ENCODE measurements around the gene DDX42. TPM values are rescaled to one million over a fixed set of nuclear protein-coding genes. Genes with fewer than 3 reads are reported as not detected.

DDX42 gene
- polyA plus RNA-seq, 1 donor from 2014 or later: 115 TPM

DNA sequence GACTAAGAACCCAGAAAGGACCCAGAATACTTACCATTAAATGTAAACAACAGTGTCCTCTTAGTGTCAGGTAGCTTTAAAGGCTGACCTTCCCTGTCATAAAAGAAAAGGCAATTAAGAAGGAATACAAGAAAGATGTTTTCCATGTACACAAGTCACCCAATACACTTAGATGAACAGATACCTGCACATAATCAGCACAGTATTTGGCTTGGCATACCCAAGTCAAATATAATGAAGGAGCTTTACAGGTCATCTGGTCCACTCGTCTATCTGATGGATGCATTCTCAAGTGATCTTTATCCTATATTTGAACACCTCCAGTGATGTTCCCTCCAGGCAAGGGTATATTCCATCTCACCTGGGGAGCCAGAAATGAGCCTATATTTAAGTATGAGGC is 21.3 kb upstream of the DDX42 start:
- Histone ChIP-seq H3K9ac (ENCODE audit: low read length) (no peak overlapping the region), H3K27me3 (ENCODE audit: insufficient read depth, low read depth, low read length) (no peaks in the 10 kb centered on the region), H3K9me2 (ENCODE audit: insufficient read depth, low read length) (no peaks in the 10 kb centered on the region), H3K4me3 (ENCODE audit: low read length) (no peak overlapping the region), H3K36me3 (ENCODE audit: insufficient read depth, low read length) (peaks cover 8% of the 10 kb centered on the region), H3K9me3 (ENCODE audit: low read length) (no peaks in the 10 kb centered on the region), H4K20me1 (ENCODE audit: insufficient read depth) (no peaks in the 10 kb centered on the region), H3K4me2 (ENCODE audit: low read length) (no peak overlapping the region), H3K27ac (ENCODE audit: low read length) (no peak overlapping the region), H3F3A (ENCODE audit: insufficient read depth, low read length, poor library complexity, severe bottlenecking) (no peaks in the 10 kb centered on the region), H2AFZ (ENCODE audit: low read depth, low read length) (no peak overlapping the region), H3K79me2 (replicated peaks; ENCODE audit: insufficient read depth, low read length) (no peaks in the 10 kb centered on the region)
- TF ChIP-seq RAD21 (conservative IDR thresholded peaks at IDR 0.05) (no peak), POLR2AphosphoS5 (IDR thresholded peaks at IDR 0.05) (no peak)

DNA sequence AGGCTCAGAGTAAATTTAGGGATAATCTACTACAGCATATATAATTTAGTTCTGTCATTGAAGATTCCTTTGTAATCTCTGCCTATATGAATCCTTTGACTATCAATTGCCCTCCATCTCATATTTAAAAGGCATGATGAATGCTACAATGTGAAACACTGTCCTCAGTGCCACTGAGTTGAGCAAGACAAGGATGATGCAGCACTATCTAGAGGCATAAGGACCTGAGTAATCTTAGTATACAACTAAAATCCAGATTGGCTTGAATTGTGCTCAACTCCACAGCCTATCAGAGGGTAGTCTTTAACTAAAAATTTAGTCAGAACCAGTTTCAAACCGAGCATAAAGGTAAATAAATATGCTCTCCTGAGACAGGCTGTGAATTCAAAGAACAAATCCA is 20.8 kb upstream of the DDX42 start:
- Histone ChIP-seq H3K36me3 (ENCODE audit: insufficient read depth, low read length) (peaks cover 8% of the 10 kb centered on the region), H3K4me2 (ENCODE audit: low read length) (no peak overlapping the region)

DNA sequence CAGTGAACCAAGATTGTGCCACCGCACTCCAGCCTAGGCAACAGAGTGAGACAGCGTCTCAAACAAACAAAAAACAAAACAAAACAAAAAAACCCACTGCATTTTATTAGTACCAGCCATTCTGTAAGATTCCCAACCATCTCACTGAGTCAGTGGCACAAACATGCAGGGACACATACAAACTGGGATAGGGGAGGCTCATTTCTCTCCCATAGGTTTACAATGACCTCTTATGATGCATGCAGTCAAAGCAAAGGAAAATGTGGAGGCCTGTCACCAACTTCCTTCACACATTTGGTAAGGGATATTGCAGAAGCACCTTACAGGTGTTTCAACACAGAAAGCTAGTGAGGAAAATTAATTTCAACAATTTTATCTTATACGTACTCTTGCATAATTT is 19.9 kb upstream of the DDX42 start:
- no peaks in the 10 kb centered on the region for H3F3A ChIP-seq (ENCODE audit: insufficient read depth, low read length, poor library complexity, severe bottlenecking)
- no peak overlapping the region for H3K27ac ChIP-seq (ENCODE audit: low read length)
- TF ChIP-seq, protein P1, sequence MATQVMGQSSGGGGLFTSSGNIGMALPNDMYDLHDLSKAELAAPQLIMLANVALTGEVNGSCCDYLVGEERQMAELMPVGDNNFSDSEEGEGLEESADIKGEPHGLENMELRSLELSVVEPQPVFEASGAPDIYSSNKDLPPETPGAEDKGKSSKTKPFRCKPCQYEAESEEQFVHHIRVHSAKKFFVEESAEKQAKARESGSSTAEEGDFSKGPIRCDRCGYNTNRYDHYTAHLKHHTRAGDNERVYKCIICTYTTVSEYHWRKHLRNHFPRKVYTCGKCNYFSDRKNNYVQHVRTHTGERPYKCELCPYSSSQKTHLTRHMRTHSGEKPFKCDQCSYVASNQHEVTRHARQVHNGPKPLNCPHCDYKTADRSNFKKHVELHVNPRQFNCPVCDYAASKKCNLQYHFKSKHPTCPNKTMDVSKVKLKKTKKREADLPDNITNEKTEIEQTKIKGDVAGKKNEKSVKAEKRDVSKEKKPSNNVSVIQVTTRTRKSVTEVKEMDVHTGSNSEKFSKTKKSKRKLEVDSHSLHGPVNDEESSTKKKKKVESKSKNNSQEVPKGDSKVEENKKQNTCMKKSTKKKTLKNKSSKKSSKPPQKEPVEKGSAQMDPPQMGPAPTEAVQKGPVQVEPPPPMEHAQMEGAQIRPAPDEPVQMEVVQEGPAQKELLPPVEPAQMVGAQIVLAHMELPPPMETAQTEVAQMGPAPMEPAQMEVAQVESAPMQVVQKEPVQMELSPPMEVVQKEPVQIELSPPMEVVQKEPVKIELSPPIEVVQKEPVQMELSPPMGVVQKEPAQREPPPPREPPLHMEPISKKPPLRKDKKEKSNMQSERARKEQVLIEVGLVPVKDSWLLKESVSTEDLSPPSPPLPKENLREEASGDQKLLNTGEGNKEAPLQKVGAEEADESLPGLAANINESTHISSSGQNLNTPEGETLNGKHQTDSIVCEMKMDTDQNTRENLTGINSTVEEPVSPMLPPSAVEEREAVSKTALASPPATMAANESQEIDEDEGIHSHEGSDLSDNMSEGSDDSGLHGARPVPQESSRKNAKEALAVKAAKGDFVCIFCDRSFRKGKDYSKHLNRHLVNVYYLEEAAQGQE (IDR thresholded peaks at IDR 0.05; ENCODE audit: borderline replicate concordance): no peak
- no peak for TF ChIP-seq EZH2 (IDR thresholded peaks at IDR 0.05; ENCODE audit: borderline replicate concordance, insufficient read depth, low read length, poor library complexity, severe bottlenecking)
- no peak for TF ChIP-seq MXI1 (conservative IDR thresholded peaks at IDR 0.05; ENCODE audit: poor library complexity, severe bottlenecking)
- TF ChIP-seq, protein P2, sequence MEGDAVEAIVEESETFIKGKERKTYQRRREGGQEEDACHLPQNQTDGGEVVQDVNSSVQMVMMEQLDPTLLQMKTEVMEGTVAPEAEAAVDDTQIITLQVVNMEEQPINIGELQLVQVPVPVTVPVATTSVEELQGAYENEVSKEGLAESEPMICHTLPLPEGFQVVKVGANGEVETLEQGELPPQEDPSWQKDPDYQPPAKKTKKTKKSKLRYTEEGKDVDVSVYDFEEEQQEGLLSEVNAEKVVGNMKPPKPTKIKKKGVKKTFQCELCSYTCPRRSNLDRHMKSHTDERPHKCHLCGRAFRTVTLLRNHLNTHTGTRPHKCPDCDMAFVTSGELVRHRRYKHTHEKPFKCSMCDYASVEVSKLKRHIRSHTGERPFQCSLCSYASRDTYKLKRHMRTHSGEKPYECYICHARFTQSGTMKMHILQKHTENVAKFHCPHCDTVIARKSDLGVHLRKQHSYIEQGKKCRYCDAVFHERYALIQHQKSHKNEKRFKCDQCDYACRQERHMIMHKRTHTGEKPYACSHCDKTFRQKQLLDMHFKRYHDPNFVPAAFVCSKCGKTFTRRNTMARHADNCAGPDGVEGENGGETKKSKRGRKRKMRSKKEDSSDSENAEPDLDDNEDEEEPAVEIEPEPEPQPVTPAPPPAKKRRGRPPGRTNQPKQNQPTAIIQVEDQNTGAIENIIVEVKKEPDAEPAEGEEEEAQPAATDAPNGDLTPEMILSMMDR (IDR thresholded peaks at IDR 0.05; ENCODE audit: poor library complexity, severe bottlenecking): no peak
- TF ChIP-seq POLR2AphosphoS5 (IDR thresholded peaks at IDR 0.05): no peak

More for the DNA sequence above, 20.8 kb upstream of the DDX42 start:
- H3K9me2 ChIP-seq (ENCODE audit: insufficient read depth, low read length): no peaks in the 10 kb centered on the region
- H4K20me1 ChIP-seq (ENCODE audit: insufficient read depth): no peaks in the 10 kb centered on the region
- H3K4me3 ChIP-seq (ENCODE audit: low read length): no peak overlapping the region
- no peak overlapping the region for H3K9ac ChIP-seq (ENCODE audit: low read length)
- H3K9me3 ChIP-seq (ENCODE audit: low read length): no peaks in the 10 kb centered on the region
- H2AFZ ChIP-seq (ENCODE audit: low read depth, low read length): no peak overlapping the region
- H3K79me2 ChIP-seq (replicated peaks; ENCODE audit: insufficient read depth, low read length): no peaks in the 10 kb centered on the region
- H3K27ac ChIP-seq (ENCODE audit: low read length): no peak overlapping the region
- H3K27me3 ChIP-seq (ENCODE audit: insufficient read depth, low read depth, low read length): no peaks in the 10 kb centered on the region
- no peaks in the 10 kb centered on the region for H3F3A ChIP-seq (ENCODE audit: insufficient read depth, low read length, poor library complexity, severe bottlenecking)
- TF ChIP-seq TAF1 (IDR thresholded peaks at IDR 0.05; ENCODE audit: low read depth) (no peak), RAD21 (conservative IDR thresholded peaks at IDR 0.05) (no peak), MXI1 (conservative IDR thresholded peaks at IDR 0.05; ENCODE audit: poor library complexity, severe bottlenecking) (no peak), SMC3 (conservative IDR thresholded peaks at IDR 0.05; ENCODE audit: poor library complexity) (no peak), EZH2 (IDR thresholded peaks at IDR 0.05; ENCODE audit: borderline replicate concordance, insufficient read depth, low read length, poor library complexity, severe bottlenecking) (no peak), EP300 (conservative IDR thresholded peaks at IDR 0.05; ENCODE audit: poor library complexity, severe bottlenecking) (no peak), POLR2AphosphoS5 (IDR thresholded peaks at IDR 0.05) (no peak)
- TF ChIP-seq, protein P2 (IDR thresholded peaks at IDR 0.05; ENCODE audit: poor library complexity, severe bottlenecking): no peak
- TF ChIP-seq, protein P1 (IDR thresholded peaks at IDR 0.05; ENCODE audit: borderline replicate concordance): no peak

More for the DNA sequence above, 19.9 kb upstream of the DDX42 start:
- H4K20me1 ChIP-seq (ENCODE audit: insufficient read depth): no peaks in the 10 kb centered on the region
- no peaks in the 10 kb centered on the region for H3K9me3 ChIP-seq (ENCODE audit: low read length)
- no peak overlapping the region for H3K4me3 ChIP-seq (ENCODE audit: low read length)
- H3K9ac ChIP-seq (ENCODE audit: low read length): no peak overlapping the region
- peaks cover 8% of the 10 kb centered on the region for H3K36me3 ChIP-seq (ENCODE audit: insufficient read depth, low read length)
- no peaks in the 10 kb centered on the region for H3K27me3 ChIP-seq (ENCODE audit: insufficient read depth, low read depth, low read length)
- no peaks in the 10 kb centered on the region for H3K79me2 ChIP-seq (replicated peaks; ENCODE audit: insufficient read depth, low read length)
- no peak overlapping the region for H2AFZ ChIP-seq (ENCODE audit: low read depth, low read length)
- no peak overlapping the region for H3K4me2 ChIP-seq (ENCODE audit: low read length)
- H3K9me2 ChIP-seq (ENCODE audit: insufficient read depth, low read length): no peaks in the 10 kb centered on the region
